Chondrocyte (in vitro differentiated cells): Measurements from ENCODE around the gene PEPD. TPM values are rescaled to one million over a fixed set of nuclear protein-coding genes. Genes with fewer than 3 reads are reported as not detected.

ENCODE experiments used
- DNase-seq: peaks from one replicate; pipeline ENCODE4 v3.0.0; 2021; ENCODE audit warnings: mixed read lengths, low spot score
- H3K27ac Mint-ChIP-seq: one replicate; pipeline ENCODE4 v1.8.0; 2021; ENCODE audit warnings: mild to moderate bottlenecking, moderate library complexity, mixed read lengths; ENCODE audit not compliant: unreplicated experiment
- H3K27me3 Mint-ChIP-seq: 2 replicates; pipeline ENCODE4 v1.8.0; 2021; ENCODE audit warnings: low read depth, mixed read lengths
- H3K36me3 Mint-ChIP-seq: 2 replicates; pipeline ENCODE4 v1.8.0; 2021; ENCODE audit warnings: low read depth, mixed read lengths
- H3K4me1 Mint-ChIP-seq: 2 replicates; pipeline ENCODE4 v1.8.0; 2021; ENCODE audit warnings: low read depth, mild to moderate bottlenecking, mixed read lengths
- H3K4me3 Mint-ChIP-seq: one replicate; pipeline ENCODE4 v1.8.0; 2021; ENCODE audit warnings: mild to moderate bottlenecking, moderate library complexity, mixed read lengths; ENCODE audit not compliant: unreplicated experiment
- H3K9me3 Mint-ChIP-seq: 2 replicates; pipeline ENCODE4 v1.8.0; 2021; ENCODE audit warnings: low read depth, mixed read lengths
- CTCF ChIP-seq: fragments of 200-600 bp; sonication (generic); IDR thresholded peaks from 2 replicates; pipeline ENCODE4 v1.5.0; 2021; ENCODE audit warnings: antibody characterized with exemption, mild to moderate bottlenecking, moderate library complexity
- total RNA-seq: library from RNA; stranded (reverse); gene quantifications from 3 replicates; pipeline ENCODE4 v1.2.1, GENCODE V29; 2021

The PEPD gene
- total RNA-seq, 1 donor from 2014 or later: 55.6 TPM

- TF ChIP-seq CTCF: no peak
- DNase-seq: no peak
- no peak overlapping the region for H3K27ac Mint-ChIP-seq
- H3K27me3 Mint-ChIP-seq: no peaks in the 10 kb centered on the region
- peaks cover 16% of the 10 kb centered on the region for H3K4me1 Mint-ChIP-seq
- no peaks in the 10 kb centered on the region for H3K9me3 Mint-ChIP-seq
- no peak overlapping the region for H3K4me3 Mint-ChIP-seq
- no peaks in the 10 kb centered on the region for H3K36me3 Mint-ChIP-seq
Measured at GRCh38 chr19:33395561-33396550, 125.7 kb downstream of the PEPD start.

- Mint-ChIP-seq H3K27ac (no peak overlapping the region), H3K4me3 (no peak overlapping the region), H3K27me3 (no peaks in the 10 kb centered on the region), H3K9me3 (no peaks in the 10 kb centered on the region), H3K4me1 (peaks cover 16% of the 10 kb centered on the region), H3K36me3 (no peaks in the 10 kb centered on the region)
- no peak for TF ChIP-seq CTCF
- no peak for DNase-seq
Measured at GRCh38 chr19:33394723-33395560, 126.6 kb downstream of the PEPD start.

GRCh38 chr19:33394006-33394722, 127.4 kb downstream of the PEPD start:
- DNase-seq: no peak
- no peaks in the 10 kb centered on the region for H3K9me3 Mint-ChIP-seq
- no peak for TF ChIP-seq CTCF
- H3K4me1 Mint-ChIP-seq: peaks cover 16% of the 10 kb centered on the region
- H3K4me3 Mint-ChIP-seq: no peak overlapping the region
- H3K27ac Mint-ChIP-seq: no peak overlapping the region
- H3K27me3 Mint-ChIP-seq: no peaks in the 10 kb centered on the region
- H3K36me3 Mint-ChIP-seq: no peaks in the 10 kb centered on the region

- no peaks in the 10 kb centered on the region for H3K27me3 Mint-ChIP-seq
- peak overlapping the region; percentile 20 for H3K27ac Mint-ChIP-seq
- H3K4me3 Mint-ChIP-seq: no peak overlapping the region
- peaks cover 16% of the 10 kb centered on the region for H3K4me1 Mint-ChIP-seq
- H3K36me3 Mint-ChIP-seq: no peaks in the 10 kb centered on the region
- no peak for DNase-seq
- no peak for TF ChIP-seq CTCF
- H3K9me3 Mint-ChIP-seq: no peaks in the 10 kb centered on the region
Measured at GRCh38 chr19:33393286-33394005, 128.1 kb downstream of the PEPD start.
